Measurements from ENCODE around the gene PA2G4.

Gene PA2G4

DNA sequence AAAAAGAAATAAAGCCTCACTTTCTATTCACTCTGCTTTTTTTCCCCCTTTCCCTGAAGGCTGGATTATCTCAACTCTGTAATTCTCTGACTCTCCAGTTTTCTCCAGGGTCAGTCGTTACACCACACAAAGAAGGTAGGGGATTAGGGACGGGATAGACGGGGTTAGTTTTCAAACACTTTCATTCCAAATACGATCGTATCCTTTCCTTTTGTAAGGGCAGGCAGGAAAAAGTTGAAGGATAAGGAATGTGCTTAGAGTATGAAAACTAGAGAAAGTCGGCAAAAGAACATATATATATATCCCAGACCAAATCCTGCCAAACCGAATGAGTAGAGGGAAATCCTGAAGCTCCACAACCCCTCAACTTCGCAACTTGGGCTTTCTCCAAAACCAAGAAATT is 23.1 kb downstream of the PA2G4 start:
- DNase-seq, result no peak

DNA sequence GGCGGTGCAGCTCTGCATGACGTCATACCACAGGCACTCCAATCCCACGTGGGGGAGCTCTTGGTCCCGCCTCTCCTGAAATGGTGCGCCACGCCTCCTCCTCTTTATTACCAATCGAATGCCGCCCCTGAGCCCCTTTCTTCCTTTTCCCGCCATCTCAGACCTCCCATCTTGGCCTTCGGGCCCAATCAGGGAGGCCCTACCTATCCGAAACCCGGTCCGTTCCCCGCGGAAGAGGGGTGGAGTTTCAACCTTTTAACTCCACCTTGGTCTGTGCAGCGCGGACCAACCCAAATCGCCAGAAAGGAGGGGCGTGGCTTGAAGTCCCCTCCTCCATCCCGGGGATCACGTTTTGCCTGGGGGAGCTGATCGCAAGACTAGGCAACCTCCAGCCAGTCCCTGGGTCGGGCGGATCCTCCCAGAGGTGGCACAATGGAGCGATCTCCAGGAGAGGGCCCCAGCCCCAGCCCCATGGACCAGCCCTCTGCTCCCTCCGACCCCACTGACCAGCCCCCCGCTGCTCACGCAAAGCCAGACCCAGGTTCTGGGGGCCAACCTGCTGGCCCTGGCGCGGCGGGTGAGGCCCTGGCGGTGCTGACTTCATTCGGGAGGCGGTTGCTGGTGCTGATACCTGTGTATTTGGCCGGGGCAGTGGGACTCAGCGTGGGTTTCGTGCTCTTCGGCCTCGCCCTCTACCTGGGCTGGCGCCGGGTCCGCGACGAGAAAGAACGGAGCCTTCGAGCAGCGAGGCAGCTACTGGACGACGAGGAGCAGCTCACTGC is 23.7 kb downstream of the PA2G4 start, which contains the start of gene ESYT1:
TSS of gene ESYT1 (plus strand) at position 380 of the 782 bp plus-strand sequence. CDS start at position 433, 53 bp downstream.
- peak; percentile 100 for DNase-seq

DNA sequence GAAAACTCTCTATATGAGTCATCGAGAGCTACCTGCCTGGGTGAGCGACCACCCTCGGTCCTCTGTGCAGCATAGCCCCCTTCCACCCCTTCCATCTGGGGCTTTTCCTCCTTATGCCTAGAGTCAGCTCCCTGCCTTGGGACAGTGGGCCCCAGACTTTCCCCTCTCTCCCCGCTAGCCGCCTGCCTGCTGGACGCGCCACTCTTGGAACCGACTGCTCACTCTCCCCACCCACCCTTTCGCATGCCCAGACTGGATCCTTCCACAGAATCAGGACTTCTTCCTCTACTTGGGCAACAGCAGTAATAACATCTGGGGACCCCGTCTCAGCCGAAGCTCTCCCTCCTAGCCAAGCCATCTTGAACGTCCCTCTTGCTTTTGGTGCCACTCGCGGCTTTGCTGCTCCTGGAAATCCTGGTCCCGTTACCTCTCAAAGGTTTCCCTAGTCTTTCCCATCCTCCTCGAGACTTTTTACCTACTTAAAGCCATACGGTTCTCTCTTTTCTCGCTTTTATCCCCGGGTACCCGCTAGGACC is 24.4 kb downstream of the PA2G4 start:
- DNase-seq, result no peak

DNA sequence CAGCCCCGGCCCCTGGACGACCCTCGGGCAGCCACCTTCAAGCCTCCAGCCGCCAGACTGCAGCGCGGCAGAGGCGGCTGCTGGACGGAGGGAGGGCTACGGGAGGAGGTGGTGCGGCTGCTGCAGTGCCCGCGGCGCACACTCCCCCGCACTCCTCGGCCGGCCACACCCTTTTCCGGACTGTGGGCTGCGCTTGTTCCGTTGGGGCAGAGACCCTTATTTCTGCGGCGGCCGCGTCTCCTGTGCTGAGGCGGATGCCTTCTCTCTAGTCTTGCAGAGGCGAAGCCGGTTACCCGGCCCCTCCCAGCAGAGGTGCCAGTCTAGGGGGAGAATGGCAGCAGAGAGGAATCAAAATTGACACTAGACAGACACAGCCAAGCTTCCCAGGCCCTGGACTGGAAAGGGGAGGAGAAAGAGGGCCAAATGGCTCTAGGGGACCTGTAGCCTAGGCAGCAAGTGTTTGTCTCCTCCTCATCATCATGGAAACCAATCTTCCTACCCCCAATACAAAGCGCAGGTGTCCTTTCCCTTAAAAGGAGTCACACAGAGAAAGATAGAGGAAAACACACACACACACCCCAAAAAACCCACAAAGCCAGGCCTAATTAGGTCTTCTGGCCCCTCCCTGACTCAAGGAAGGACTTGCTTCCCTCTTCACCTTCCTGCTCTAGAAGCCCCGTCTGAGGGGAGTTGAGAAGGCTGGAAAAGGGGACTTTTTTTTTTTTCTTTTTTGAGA is 25.0 kb downstream of the PA2G4 start:
- peak; percentile 41 for DNase-seq

DNA sequence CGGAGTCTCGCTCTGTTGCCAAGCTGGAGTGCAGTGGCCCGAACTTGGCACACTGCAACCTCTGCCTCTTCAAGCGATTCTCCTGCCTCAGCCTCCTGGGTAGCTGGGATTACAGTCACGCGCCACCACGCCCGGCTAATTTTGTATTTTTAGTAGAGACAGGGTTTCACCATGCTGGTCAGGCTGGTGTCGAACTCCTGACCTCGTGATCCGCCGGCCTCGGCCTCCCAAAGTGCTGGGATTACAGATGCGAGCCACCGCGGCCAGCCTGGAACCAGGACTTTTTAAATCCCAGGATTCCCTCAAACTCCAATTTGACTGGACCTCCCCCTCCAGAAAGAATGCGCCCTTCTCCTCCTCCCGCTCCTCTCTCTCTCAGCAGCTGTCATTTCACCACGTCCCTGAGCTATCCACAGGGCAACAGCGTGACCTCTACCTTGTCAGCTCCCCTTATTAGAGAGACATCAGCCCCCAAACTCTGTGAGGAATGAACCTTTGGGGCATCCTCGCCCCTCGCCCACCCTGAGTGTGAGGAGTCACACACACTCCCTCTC is 25.7 kb downstream of the PA2G4 start:
- no peak for DNase-seq

DNA sequence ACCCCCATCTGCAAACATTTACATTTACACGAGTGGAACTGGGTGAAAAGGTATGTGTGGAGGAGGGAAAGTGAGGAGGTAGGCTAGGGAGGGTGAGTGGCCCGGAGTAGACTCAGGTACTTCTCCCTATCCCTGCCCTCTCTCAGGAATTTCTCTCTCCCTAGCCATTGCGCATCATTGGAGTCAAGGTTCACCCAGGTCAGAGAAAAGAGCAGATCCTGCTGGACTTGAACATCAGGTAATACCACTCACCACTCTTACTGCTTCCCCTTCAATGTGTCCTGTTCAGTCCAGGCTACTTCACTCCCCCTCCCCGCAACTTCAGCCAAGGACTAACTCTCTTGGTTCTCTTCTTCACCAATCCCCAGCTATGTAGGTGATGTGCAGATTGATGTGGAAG is 26.5 kb downstream of the PA2G4 start:
- no peak for DNase-seq

DNA sequence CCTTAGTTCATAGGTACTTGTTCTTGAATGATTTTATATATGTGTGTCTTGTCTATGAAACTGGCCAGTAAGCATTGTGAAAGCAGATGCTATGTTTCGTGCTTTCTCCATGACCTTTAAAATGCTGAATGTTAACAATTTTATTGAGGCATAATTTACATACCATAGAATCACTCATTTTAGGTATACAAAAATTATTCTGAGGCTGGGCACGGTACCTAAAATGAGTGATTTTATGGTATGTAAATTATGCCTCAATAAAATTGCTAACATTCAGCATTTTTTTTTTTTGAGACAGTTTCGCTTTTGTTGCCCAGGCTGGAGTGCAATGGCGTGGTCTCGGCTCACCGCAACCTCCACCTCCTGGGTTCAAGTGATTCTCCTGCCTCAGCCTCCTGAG is 30.5 kb downstream of the PA2G4 start:
- DNase-seq, result no peak

DNA sequence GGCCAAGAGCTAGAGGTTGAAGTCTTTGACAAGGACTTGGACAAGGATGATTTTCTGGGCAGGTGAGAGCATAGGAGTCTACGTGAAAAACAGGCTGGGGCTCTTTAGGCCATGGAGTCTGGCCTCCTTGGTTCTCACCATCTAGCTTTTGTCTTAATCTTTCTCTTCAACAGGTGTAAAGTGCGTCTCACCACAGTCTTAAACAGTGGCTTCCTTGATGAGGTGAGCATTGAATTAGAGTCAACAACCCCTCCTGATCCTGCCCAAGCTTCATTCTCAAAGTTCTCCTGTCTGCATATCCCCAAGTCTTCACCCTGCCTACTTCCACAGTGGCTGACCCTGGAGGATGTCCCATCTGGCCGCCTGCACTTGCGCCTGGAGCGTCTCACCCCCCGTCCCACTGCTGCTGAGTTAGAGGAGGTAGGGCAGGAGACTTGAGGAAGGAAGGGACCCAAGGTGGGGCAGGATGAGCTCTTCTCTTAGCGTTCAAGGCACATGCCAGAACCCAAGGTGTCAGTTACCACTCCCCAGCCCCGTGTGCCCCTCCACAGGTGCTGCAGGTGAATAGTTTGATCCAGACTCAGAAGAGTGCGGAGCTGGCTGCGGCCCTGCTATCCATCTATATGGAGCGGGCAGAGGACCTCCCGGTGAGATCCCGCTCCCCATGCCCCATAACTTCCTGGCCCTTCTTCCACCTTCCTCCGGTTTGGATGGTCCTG is 33.7 kb downstream of the PA2G4 start:
- DNase-seq, result no peak

DNA sequence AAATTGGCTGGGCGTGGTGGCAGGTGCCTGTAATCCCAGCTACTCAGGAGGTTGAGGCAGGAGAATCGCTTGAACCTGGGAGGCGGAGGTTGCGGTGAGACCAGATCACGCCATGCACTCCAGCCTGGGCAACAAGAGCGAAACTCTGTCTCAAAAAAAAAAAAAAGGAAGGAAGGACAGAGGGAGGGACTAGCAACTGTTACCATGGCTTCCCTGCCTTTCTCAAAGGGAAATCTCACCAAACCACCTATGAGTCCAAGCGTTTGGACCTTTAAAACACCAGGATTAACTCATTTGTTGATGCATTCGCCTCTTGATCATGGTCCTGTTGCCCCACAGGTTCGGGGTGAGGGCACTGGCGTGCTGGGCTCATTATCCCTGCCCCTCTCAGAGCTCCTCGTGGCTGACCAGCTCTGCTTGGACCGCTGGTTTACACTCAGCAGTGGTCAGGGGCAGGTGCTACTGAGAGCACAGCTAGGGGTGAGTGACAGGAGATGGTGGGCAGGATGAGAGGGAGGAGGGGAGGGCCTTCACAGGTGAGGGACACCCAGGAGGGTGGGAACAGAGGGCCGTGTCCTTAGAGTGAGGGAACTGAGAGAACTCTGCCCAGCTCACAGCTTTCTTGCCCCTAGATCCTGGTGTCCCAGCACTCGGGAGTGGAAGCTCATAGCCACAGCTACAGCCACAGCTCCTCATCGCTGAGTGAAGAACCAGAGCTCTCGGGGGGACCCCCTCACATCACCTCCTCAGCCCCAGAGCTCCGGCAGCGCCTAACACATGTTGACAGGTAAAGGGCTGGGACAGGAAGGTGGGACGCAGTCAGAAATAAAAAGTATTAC is 37.8 kb downstream of the PA2G4 start:
- DNase-seq, result no peak

DNA sequence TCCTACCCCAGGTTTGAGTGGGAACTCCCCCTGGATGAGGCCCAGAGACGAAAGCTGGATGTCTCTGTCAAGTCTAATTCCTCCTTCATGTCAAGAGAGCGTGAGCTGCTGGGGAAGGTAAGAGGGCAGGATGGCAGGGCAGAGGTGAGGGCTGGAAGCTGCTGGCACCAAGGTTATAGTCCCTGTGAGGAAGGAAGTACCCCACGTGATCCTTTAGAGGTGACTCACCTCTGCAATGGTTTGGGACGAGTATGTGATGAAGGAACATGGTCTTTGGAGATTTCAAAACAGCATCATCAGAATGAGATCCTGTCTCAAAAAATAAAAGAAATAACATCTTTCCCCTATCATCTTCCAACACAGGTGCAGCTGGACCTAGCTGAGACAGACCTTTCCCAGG is 38.9 kb downstream of the PA2G4 start:
- DNase-seq, result no peak

DNA sequence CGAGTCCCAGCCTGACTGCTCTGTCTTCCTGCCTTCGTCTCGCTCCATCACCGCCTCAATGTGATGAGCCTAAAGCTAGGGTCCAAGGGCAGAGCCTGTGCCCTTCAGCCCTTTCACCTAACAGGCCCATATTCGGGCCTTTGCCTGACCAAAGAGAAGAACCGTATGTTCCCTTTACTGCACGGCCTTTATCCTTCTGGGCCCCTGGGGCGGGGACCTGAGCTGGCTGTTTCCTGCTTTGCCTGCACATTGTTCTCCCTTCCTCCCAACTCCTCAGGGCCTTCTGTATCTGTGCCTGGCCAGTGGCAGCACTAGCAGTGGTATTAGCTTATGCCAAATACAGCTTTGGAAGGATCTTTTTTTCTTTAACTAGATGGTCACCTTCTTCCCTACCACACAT is 39.5 kb downstream of the PA2G4 start:
- DNase-seq, result no peak

DNA sequence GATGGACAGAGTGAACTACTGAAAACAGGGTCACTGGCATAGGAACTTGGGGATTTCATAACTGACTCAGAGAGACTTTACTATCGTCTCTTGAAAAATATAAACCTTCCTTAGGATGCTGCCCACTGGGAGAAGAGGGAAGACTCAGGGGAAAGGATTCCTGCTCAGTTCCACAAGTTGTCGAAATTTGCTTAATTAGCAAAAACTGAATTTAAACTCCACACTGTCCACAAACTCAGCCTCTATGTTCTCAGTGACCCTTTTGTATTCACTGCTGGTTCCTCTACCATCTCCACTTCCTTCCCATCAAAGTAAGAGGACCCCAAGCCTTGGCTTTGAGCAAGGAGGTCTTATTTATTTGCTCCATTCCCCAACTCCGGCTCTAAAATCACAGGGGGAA is 40.9 kb downstream of the PA2G4 start:
- no peak for DNase-seq

DNA sequence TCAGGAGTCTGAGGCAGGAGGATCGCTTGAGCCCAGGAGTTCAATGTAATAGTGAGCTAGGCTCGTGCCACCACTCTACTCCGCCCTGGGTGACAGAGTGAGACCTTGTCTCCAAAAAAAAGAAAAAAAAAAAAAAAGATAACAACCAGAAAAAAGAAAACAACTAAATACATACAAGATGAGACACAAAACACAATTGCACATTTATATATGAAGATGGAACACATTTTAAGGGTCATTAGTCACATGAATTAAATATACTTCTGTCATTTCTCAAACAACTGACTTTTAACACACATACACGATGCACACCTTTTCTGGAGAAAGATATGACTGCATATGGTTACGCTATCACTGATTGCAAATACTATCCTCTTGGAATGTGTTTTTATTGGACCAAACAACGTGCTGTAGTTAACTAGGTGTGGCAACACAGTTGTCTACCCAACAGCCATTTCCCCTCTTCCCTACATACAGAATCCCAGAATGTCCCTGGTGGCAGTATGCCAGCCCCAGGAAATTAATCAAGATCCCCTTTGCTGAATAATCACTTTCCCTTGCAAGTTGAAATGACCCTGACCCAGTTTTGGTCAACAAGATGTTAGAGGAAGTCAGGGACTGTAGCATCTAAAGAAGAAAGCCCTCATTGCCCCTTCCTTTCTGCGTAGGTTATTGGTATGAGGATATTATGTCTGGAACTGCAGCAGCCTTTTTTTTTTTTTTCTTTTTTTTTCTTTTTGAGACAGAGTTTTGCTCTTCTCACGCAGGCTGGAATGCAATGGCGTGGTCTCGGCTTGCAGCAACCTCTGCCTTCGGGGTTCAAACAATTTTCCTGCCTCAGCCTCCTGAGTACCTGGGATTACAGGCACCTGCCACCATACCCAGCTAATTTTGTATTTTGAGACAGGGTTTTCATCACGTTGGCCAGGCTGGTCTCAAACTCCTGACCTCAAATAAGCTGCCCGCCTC is 42.4 kb downstream of the PA2G4 start:
- DNase-seq, result no peak

DNA sequence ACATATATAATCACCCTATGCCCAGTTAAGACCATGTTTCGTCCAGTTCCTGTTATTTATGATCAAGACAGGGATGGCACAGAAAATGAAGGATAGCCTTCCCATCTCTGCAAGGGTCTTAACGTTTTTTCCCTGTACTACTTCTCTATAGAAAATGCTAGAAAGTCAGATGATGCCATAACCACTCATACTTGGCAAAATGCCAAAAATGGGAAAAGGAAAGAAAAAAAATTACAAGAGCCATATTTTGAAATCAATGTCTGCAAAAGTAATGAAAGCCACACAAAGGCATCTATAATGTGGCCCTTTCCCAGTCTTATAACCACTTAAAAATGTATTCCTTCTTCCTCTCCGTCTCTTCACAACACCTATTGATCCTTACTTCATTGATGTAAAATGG is 46.2 kb downstream of the PA2G4 start:
- no peak for DNase-seq

DNA sequence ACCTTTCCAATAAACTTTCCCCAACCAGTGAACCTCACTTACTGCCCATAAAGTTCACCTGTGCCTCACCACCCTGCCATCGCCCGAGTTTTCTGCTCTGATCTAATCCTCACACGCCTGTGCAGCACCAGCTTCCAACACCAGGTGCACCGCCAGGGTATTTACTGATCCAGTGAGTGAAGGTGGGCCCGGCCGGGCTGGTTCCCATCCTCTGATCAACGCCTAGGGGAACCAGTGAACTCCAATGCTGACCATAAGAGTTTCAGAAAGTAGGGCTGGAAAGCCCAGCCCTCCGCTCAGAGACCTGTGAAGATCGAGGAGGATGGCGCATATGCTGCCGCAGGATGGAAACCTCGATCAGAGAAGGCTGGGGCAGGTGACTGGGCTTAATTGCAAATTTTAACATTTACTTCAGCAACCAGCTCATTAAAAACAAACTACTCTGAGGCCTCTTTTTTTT is 47.3 kb downstream of the PA2G4 start:
- peak; percentile 63 for DNase-seq

DNA sequence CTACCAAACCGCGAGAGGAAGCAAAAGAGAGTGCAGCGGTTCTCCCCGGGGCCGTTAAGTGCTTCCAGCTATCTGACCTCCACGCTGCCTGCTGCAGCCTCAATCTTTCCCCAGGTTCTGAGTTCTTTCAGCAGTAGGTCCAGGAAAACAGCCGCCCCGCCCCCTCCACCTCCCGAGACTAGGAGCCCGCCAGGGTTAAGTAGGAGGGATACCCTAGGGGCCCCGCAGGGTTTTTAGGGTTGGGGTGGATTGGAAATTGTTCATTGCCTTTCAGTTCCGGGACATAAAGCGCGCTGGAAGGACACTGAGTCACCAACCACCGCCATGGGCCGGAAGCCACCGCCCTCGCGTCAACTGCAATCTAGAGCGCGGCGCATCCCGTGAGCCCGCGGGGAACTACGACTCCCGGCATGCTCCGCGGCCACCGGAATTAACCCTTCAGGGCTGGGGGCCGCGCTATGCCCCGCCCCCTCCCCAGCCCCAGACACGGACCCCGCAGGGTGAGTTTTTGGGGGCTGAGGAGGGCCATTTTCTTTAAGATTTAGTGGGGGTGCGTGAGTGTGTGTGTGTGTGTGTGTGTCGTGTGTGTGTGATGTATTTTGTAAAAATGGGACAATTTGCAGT is 47.9 kb downstream of the PA2G4 start, which contains the start of gene MYL6B:
TSS of gene MYL6B (plus strand) at position 456 of the 624 bp plus-strand sequence. CDS start 1,332 bp downstream, outside the sequence.
- DNase-seq, result peak; percentile 94

DNA sequence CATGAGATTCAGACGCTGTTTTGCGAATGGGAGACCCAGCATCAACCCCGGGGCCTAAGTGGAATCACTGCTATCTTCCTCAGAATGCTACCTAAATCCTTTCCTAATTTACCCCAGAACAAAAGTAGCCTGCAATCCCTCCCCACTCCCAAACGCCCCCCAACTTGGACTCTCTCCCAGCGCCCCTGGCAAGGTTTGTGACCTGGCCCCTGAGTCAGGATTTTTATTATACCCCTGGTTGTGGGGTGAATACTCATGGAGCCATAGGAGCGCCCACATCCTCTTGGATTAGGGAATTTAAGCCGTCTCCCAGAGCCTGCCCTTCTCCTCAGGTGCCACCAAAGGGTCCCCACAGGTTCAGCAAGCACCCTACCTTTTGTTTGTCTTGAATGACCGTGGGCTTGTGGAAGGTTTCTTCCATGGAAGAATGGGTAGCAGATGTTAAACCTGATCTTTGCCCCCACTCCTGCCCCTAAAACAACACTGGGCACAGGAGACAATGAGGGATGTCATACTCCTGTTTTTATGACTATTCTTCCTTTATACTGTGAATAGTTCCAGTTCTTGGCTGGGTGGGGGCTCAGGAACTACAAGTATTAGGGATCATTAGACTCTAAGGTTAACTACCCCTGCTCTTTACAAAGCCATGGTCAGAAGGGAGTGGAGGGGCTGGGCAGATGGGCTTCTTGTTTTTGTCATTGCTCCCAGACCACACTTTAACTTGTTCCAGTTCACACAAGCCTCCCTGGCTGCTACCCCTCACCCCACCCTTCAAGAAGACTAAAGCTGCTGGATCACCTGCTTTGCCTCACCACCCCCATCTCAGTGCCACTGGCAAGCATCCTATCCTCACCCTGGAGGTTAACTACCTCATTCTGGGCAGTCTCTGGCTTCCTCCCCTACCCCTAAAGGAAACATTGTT is 48.7 kb downstream of the PA2G4 start:
- no peak for DNase-seq

DNA sequence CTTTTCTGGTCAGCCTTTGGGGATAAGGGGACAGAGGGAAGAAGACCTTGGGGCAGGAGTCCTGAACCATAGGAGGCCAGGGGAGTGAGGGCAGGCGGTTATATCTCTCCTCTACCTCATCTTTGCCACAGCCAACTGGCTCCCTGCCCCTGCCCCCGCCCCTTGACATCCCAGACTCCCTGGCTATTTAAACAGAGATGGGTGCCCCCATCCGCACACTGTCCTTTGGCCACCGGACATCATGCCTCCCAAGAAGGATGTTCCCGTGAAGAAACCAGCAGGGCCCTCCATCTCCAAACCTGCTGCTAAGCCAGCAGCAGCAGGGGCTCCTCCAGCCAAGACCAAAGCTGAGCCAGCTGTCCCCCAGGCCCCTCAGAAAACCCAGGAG is 49.3 kb downstream of the PA2G4 start:
- DNase-seq, result no peak

DNA sequence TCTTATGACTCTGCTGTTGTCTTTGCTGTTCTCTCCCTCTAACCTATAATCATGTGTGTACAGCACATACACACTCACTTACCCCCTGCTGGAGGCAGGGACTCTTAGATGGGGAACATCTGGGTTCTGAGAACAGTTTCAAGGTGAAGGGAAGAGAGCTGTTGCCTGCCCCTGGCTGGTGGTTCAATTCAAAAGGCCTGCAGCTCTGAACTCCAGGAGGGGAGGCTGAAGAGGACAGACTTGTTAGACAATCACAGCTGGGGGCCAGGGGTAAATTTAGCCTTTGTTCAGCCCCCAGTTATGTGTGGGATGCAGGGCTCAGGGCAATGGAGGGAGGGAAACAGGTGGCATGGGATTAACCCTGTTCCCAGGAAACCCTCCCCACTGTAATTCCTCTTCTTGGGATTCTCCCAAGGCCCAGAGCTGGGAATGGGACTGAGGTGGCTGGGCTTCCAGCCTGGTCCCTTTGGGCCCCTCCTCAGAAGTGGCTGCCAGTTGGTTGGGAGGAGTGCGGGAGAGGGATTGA is 50.0 kb downstream of the PA2G4 start:
- peak; percentile 45 for DNase-seq
